GM23248 (cell line): ENCODE results near the gene LMOD2. TPM values are rescaled to one million over a fixed set of nuclear protein-coding genes. Genes with fewer than 3 reads are reported as not detected.

Source experiments
- DNase-seq: peaks from one replicate; pipeline ENCODE4 v3.0.0-alpha.2; 2015
- H2AFZ ChIP-seq: fragments of 200-600 bp; sonication (generic); 2 replicates; pipeline ENCODE4 v1.6.1; 2016; ENCODE audit warnings: antibody characterized with exemption
- H3F3A ChIP-seq: fragments of 200-600 bp; sonication (generic); 2 replicates; pipeline ENCODE4 v1.6.1; 2016; ENCODE audit warnings: mild to moderate bottlenecking, antibody characterized with exemption, mixed run types; ENCODE audit not compliant: insufficient read depth
- H3K27ac ChIP-seq: fragments of 200-600 bp; sonication (generic); 2 replicates; pipeline ENCODE4 v1.5.1; 2016; ENCODE audit warnings: mild to moderate bottlenecking
- H3K27me3 ChIP-seq: fragments of 200-600 bp; sonication (generic); replicated peaks from 2 replicates; pipeline ENCODE4 v1.6.1; 2016; ENCODE audit warnings: mild to moderate bottlenecking; ENCODE audit not compliant: insufficient read depth
- H3K36me3 ChIP-seq: fragments of 200-600 bp; sonication (generic); 2 replicates; pipeline ENCODE4 v1.6.1; 2016; ENCODE audit warnings: low read depth, mild to moderate bottlenecking
- H3K4me1 ChIP-seq: fragments of 200-600 bp; sonication (generic); 2 replicates; pipeline ENCODE4 v1.6.1; 2016; ENCODE audit warnings: mild to moderate bottlenecking; ENCODE audit not compliant: insufficient read depth
- H3K4me2 ChIP-seq: fragments of 200-600 bp; sonication (generic); one replicate; pipeline ENCODE4 v1.6.1; 2016; ENCODE audit warnings: mild to moderate bottlenecking; ENCODE audit not compliant: unreplicated experiment
- H3K4me3 ChIP-seq: fragments of 200-600 bp; sonication (generic); 2 replicates; pipeline ENCODE4 v1.5.1; 2016; ENCODE audit warnings: mild to moderate bottlenecking
- H3K79me2 ChIP-seq: fragments of 200-600 bp; sonication (generic); 2 replicates; pipeline ENCODE4 v1.6.1; 2016; ENCODE audit warnings: mild to moderate bottlenecking; ENCODE audit not compliant: insufficient read depth
- H3K9ac ChIP-seq: fragments of 200-600 bp; sonication (generic); 2 replicates; pipeline ENCODE4 v1.6.1; 2016; ENCODE audit warnings: mild to moderate bottlenecking
- H3K9me2 ChIP-seq: fragments of 200-600 bp; sonication (generic); 2 replicates; pipeline ENCODE4 v1.6.1; 2016; ENCODE audit warnings: mixed run types, mild to moderate bottlenecking, moderate library complexity; ENCODE audit not compliant: insufficient read depth
- H3K9me3 ChIP-seq: fragments of 200-600 bp; sonication (generic); one replicate; pipeline ENCODE4 v1.6.1; 2017; ENCODE audit warnings: low read depth
- H4K20me1 ChIP-seq: fragments of 200-600 bp; sonication (generic); 2 replicates; pipeline ENCODE4 v1.6.0; 2016; ENCODE audit not compliant: insufficient read depth
- EZH2 ChIP-seq: fragments of 200-600 bp; sonication (generic); IDR thresholded peaks from 2 replicates; pipeline ENCODE4 v1.6.1; 2018; ENCODE audit warnings: antibody characterized with exemption, mild to moderate bottlenecking; ENCODE audit not compliant: insufficient read depth, poor library complexity, severe bottlenecking
- EZH2phosphoT487 ChIP-seq: fragments of 200-600 bp; sonication (generic); IDR thresholded peaks from 2 replicates; pipeline ENCODE4 v1.6.1; 2018; ENCODE audit warnings: antibody characterized with exemption, moderate library complexity, mild to moderate bottlenecking, low read depth; ENCODE audit not compliant: insufficient read depth
- WGBS, 2 experiments: methylation state at CpG; one replicate each; pipeline ENCODE4 v1.1.6; 2015 to 2017; ENCODE audit warnings: low lambda C conversion rate in 2 of 2, low coverage in 1 of 2; ENCODE audit errors: missing lambda C conversion rate in 2 of 2; 5-methylcytosine and 5-hydroxymethylcytosine counted together
- in situ Hi-C: fragments of 300-500 bp; cut with MboI; formaldehyde crosslinking; loops from 2 replicates; pipeline ENCODE4 v1.15.0; 2020
- polyA plus RNA-seq: library from polyadenylated mRNA; unstranded; fragments of >200 nt; fragmentation: Nextera tagmentation; extraction: Ambion mirVana; gene quantifications from 2 replicates; pipeline ENCODE4 v1.2.1, GENCODE V29; 2016
- total RNA-seq: library from RNA; depleted of rRNA; stranded (reverse); fragments of >200 nt; shearing (Covaris generic); gene quantifications from 2 replicates; pipeline ENCODE4 v1.2.3, GENCODE V29; 2014

Gene LMOD2
- total and polyA plus RNA-seq, 2 experiments from 2014 or later, result not detected

GRCh38 chr7:123622660-123623386 lies 32.8 kb upstream of the LMOD2 start:
- H2AFZ ChIP-seq, result no peak overlapping the region

GRCh38 chr7:123624527-123625183 lies 31.0 kb upstream of the LMOD2 start:
- Histone ChIP-seq H3K27ac (no peak overlapping the region), H3K27me3 (no peaks in the 10 kb centered on the region), H3K36me3 (no peaks in the 10 kb centered on the region), H4K20me1 (no peaks in the 10 kb centered on the region), H3F3A (no peaks in the 10 kb centered on the region), H3K79me2 (no peaks in the 10 kb centered on the region), H3K4me1 (no peaks in the 10 kb centered on the region), H3K9ac (no peak overlapping the region), H2AFZ (no peak overlapping the region; the same call in 1 of the 2 replicates), H3K4me2 (no peak overlapping the region), H3K4me3 (no peak overlapping the region), H3K9me3 (no peaks in the 10 kb centered on the region), H3K9me2 (no peaks in the 10 kb centered on the region)
- TF ChIP-seq EZH2 (no peak), EZH2phosphoT487 (no peak)
- in situ Hi-C loops, result no loop called here
- WGBS, 2 experiments, result 45 to 47% methylated on average over 12 of the region's 12 CpGs
- peak; percentile 22 for DNase-seq

More at GRCh38 chr7:123622660-123623386, 32.8 kb upstream of the LMOD2 start:
- Histone ChIP-seq H3K79me2 (no peaks in the 10 kb centered on the region), H3K4me3 (no peak overlapping the region), H3K9me3 (no peaks in the 10 kb centered on the region), H3K27ac (no peak overlapping the region), H3K9me2 (no peaks in the 10 kb centered on the region), H3K27me3 (no peaks in the 10 kb centered on the region), H3K9ac (no peak overlapping the region), H4K20me1 (no peaks in the 10 kb centered on the region), H3K4me2 (no peak overlapping the region), H3K36me3 (no peaks in the 10 kb centered on the region), H3K4me1 (no peaks in the 10 kb centered on the region), H3F3A (no peaks in the 10 kb centered on the region)
- TF ChIP-seq EZH2 (no peak), EZH2phosphoT487 (no peak)
- 54 to 61% methylated on average over 6 of the region's 6 CpGs for WGBS, 2 experiments
- in situ Hi-C loops, result no loop called here
- DNase-seq, result no peak

- DNase-seq, result no peak
- TF ChIP-seq EZH2phosphoT487 (no peak), EZH2 (no peak)
These were observed 30.4 kb upstream of the LMOD2 start for GRCh38 chr7:123625254-123625653.

DNA sequence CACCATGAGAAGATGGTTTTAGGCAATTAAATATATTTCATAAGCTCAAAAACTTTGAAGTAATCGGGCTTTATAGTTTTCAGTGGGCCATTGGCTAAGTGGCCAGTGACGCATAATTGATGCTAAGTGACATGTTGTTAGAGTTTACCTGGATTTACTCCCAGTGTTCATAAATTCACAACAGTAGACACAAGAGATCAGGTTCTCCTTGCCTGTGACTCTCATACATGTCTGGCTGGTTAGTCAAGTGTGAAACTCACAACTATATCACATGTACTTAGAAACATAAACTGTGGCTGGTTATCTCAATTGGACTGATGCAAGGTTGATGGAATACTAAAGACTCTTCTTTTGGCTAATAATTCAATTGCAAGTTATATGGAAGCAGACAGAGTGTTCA lies 27.8 kb upstream of the LMOD2 start:
- no peak overlapping the region for H2AFZ ChIP-seq
- in situ Hi-C loops, result no loop called here

More at GRCh38 chr7:123625254-123625653, 30.4 kb upstream of the LMOD2 start:
- Histone ChIP-seq H3K4me1 (no peaks in the 10 kb centered on the region), H3K79me2 (no peaks in the 10 kb centered on the region), H2AFZ (no peak overlapping the region), H3K36me3 (no peaks in the 10 kb centered on the region), H3K9me2 (no peaks in the 10 kb centered on the region), H3K27ac (no peak overlapping the region), H3K9me3 (no peaks in the 10 kb centered on the region), H3K9ac (no peak overlapping the region), H4K20me1 (no peaks in the 10 kb centered on the region), H3F3A (no peaks in the 10 kb centered on the region), H3K4me2 (no peak overlapping the region), H3K4me3 (no peak overlapping the region), H3K27me3 (no peaks in the 10 kb centered on the region)
- in situ Hi-C loops, result no loop called here
- WGBS, 2 experiments, result 21 to 30% methylated on average over 2 of the region's 2 CpGs

More for the DNA sequence above, 27.8 kb upstream of the LMOD2 start:
- Histone ChIP-seq H3K27ac (no peak overlapping the region), H3K9me2 (no peaks in the 10 kb centered on the region), H3K4me1 (peaks cover 2% of the 10 kb centered on the region), H3K4me2 (no peak overlapping the region), H3K4me3 (no peak overlapping the region), H4K20me1 (no peaks in the 10 kb centered on the region), H3K79me2 (no peaks in the 10 kb centered on the region), H3K27me3 (no peaks in the 10 kb centered on the region), H3F3A (no peaks in the 10 kb centered on the region), H3K9ac (no peak overlapping the region), H3K9me3 (no peaks in the 10 kb centered on the region), H3K36me3 (no peaks in the 10 kb centered on the region)
- no peak for DNase-seq
- TF ChIP-seq EZH2 (no peak), EZH2phosphoT487 (no peak)
- 94 to 97% methylated on average over 2 of the region's 2 CpGs for WGBS, 2 experiments
